Measurements from ENCODE around the gene VPS72.
A peak's percentile ranks its signal among the peaks of the same experiment; 100 is the strongest.

The VPS72 gene

GRCh38 chr1:151144474-151145303 is 45.3 kb downstream of the VPS72 start:
- Mint-ChIP-seq H3K4me1 (ENCODE audit: low read depth) (peaks cover 11% of the 10 kb centered on the region), H3K36me3 (ENCODE audit: low read depth) (peaks cover 2% of the 10 kb centered on the region), H3K4me3 (no peak overlapping the region), H3K27ac (no peak overlapping the region), H3K9me3 (no peaks in the 10 kb centered on the region), H3K27me3 (ENCODE audit: low read depth) (peaks cover 20% of the 10 kb centered on the region)

- H3K4me1 Mint-ChIP-seq (ENCODE audit: low read depth): peaks cover 11% of the 10 kb centered on the region
- no peak overlapping the region for H3K27ac Mint-ChIP-seq
- peaks cover 20% of the 10 kb centered on the region for H3K27me3 Mint-ChIP-seq (ENCODE audit: low read depth)
- no peak overlapping the region for H3K4me3 Mint-ChIP-seq
- H3K9me3 Mint-ChIP-seq: no peaks in the 10 kb centered on the region
- H3K36me3 Mint-ChIP-seq (ENCODE audit: low read depth): peaks cover 2% of the 10 kb centered on the region
Measured at GRCh38 chr1:151143986-151144385, 46.0 kb downstream of the VPS72 start.

DNA sequence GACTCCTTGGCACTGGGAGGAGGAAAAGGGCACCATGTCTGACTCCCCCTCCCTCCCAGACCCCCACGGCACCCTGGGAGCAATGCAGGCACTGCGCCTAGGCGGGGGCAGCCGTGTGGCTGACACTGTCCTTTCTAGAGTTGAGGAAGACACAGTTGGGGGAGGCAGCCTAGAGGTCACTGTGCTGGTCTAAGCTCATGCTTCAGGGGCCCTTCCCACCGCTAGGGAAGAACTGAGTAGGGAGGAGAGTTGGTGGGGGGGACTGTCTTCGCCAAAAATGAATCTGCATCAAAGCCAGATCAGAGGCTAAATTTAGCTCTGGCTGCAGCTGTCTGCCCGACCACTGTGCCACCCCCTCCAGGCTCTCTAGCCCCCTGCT is 47.0 kb downstream of the VPS72 start:
- Mint-ChIP-seq H3K4me1 (ENCODE audit: low read depth) (peaks cover 11% of the 10 kb centered on the region), H3K27ac (no peak overlapping the region), H3K27me3 (ENCODE audit: low read depth) (peaks cover 15% of the 10 kb centered on the region), H3K4me3 (no peak overlapping the region), H3K36me3 (ENCODE audit: low read depth) (peaks cover 2% of the 10 kb centered on the region), H3K9me3 (no peaks in the 10 kb centered on the region)

- H3K4me1 Mint-ChIP-seq (ENCODE audit: low read depth): peaks cover 11% of the 10 kb centered on the region
- H3K4me3 Mint-ChIP-seq: no peak overlapping the region
- no peak overlapping the region for H3K27ac Mint-ChIP-seq
- no peaks in the 10 kb centered on the region for H3K9me3 Mint-ChIP-seq
- H3K36me3 Mint-ChIP-seq (ENCODE audit: low read depth): no peaks in the 10 kb centered on the region
- peaks cover 15% of the 10 kb centered on the region for H3K27me3 Mint-ChIP-seq (ENCODE audit: low read depth)
Measured at GRCh38 chr1:151142411-151143056, 47.5 kb downstream of the VPS72 start.

GRCh38 chr1:151137789-151138188 is 52.2 kb downstream of the VPS72 start:
- no peaks in the 10 kb centered on the region for H3K27me3 Mint-ChIP-seq (ENCODE audit: low read depth)
- H3K4me3 Mint-ChIP-seq: no peak overlapping the region
- no peak overlapping the region for H3K27ac Mint-ChIP-seq
- H3K4me1 Mint-ChIP-seq (ENCODE audit: low read depth): peaks cover 2% of the 10 kb centered on the region
- H3K36me3 Mint-ChIP-seq (ENCODE audit: low read depth): no peaks in the 10 kb centered on the region
- no peaks in the 10 kb centered on the region for H3K9me3 Mint-ChIP-seq

DNA sequence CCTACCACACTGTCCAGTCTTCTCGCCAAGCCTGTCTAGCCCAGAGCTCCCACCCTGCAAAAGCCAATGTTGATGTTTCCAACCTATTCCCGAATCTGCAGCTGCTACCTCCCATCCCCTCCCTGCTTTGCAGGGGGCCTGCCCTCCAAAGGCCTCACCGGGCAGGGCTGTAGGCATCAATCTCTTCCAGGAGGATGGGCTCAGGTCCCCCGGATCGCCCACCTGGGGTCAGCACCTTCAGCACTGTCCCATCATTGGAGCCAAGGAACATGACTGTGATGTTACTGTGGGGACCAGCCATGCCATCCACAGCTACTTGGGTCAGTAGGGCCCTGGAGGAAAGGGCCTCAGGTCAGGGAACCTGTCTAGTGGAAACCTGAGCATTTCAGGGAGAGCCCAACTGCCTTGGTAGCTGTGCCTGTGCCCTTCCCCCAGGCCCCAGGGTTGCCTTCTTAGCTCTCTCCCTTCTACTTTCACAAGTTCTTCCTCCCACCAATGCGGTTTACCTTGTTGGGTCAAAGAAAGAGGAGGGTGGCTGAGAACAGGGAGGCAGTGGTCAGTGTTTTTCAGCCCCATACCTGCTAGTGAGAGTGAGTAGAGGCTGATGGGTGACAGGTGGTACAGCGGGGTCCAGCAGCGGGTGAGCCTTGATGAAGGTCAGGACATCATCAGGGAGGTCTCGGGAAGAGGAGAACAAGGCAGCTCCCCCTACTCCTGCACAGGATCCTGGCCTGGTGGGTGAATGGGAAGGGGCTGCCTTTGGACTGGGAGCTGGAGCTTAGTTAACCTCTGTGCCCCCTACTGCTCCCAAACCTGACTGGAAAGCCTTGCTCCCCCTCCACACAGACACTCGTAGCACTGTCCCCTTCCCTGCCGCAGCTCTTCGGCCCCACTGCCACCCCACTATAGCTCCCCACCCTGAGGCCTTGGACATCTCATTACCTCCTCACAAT is 54.3 kb downstream of the VPS72 start:
- no peak overlapping the region for H3K4me3 Mint-ChIP-seq
- H3K27me3 Mint-ChIP-seq (ENCODE audit: low read depth): peaks cover 8% of the 10 kb centered on the region
- no peaks in the 10 kb centered on the region for H3K9me3 Mint-ChIP-seq
- no peaks in the 10 kb centered on the region for H3K36me3 Mint-ChIP-seq (ENCODE audit: low read depth)
- no peak overlapping the region for H3K27ac Mint-ChIP-seq
- H3K4me1 Mint-ChIP-seq (ENCODE audit: low read depth): peaks cover 5% of the 10 kb centered on the region

GRCh38 chr1:151134991-151135390 is 55.0 kb downstream of the VPS72 start:
- no peaks in the 10 kb centered on the region for H3K9me3 Mint-ChIP-seq
- H3K36me3 Mint-ChIP-seq (ENCODE audit: low read depth): no peaks in the 10 kb centered on the region
- H3K27ac Mint-ChIP-seq: no peak overlapping the region
- no peak overlapping the region for H3K4me3 Mint-ChIP-seq
- peaks cover 7% of the 10 kb centered on the region for H3K4me1 Mint-ChIP-seq (ENCODE audit: low read depth)
- H3K27me3 Mint-ChIP-seq (ENCODE audit: low read depth): peaks cover 12% of the 10 kb centered on the region

GRCh38 chr1:151134396-151134795 is 55.6 kb downstream of the VPS72 start:
- Mint-ChIP-seq H3K4me1 (ENCODE audit: low read depth) (peaks cover 7% of the 10 kb centered on the region), H3K27me3 (ENCODE audit: low read depth) (peaks cover 12% of the 10 kb centered on the region), H3K36me3 (ENCODE audit: low read depth) (no peaks in the 10 kb centered on the region), H3K27ac (no peak overlapping the region), H3K9me3 (no peaks in the 10 kb centered on the region), H3K4me3 (no peak overlapping the region)

DNA sequence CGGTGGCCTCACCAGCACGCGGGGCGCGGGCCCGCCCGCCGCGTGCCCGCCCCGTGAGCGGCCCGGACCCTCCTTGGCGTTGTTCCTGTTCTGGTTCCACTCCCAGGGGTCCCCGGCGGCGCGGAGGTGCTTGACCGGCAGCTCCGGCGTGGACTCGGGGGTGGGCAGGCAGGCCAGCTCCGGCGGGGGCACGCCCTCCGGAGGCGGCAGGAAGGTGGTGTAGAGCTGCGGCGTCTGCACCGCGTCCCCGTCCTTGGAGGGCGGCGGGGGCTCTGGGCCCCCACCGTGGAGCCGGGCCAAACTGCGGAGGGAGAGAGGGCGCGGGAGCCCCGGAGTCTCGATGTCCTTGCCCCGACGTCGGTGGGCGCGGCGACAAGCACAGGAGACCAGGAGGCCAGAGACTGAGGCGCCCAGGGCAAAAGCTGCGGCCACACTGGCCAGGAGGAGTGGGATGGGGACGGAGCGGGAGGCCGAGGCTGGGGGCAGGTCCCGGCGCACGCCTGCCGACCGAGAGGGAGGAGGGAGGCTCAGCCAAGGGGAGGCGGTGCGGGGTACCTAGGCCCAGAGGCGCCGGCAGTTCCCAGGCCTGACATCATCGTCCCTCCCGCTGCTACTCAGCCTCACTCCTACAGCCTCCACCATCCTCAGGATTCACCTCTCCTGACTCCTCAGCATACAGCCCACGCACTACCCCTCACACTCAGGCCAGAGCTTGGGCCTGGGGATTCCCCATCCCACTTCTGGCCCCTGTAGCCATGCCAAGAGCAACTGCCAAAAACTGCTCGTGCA is 56.8 kb downstream of the VPS72 start:
- Mint-ChIP-seq H3K36me3 (ENCODE audit: low read depth) (no peaks in the 10 kb centered on the region), H3K4me1 (ENCODE audit: low read depth) (peaks cover 7% of the 10 kb centered on the region), H3K4me3 (no peak overlapping the region), H3K27me3 (ENCODE audit: low read depth) (peaks cover 12% of the 10 kb centered on the region), H3K9me3 (no peaks in the 10 kb centered on the region), H3K27ac (no peak overlapping the region)

DNA sequence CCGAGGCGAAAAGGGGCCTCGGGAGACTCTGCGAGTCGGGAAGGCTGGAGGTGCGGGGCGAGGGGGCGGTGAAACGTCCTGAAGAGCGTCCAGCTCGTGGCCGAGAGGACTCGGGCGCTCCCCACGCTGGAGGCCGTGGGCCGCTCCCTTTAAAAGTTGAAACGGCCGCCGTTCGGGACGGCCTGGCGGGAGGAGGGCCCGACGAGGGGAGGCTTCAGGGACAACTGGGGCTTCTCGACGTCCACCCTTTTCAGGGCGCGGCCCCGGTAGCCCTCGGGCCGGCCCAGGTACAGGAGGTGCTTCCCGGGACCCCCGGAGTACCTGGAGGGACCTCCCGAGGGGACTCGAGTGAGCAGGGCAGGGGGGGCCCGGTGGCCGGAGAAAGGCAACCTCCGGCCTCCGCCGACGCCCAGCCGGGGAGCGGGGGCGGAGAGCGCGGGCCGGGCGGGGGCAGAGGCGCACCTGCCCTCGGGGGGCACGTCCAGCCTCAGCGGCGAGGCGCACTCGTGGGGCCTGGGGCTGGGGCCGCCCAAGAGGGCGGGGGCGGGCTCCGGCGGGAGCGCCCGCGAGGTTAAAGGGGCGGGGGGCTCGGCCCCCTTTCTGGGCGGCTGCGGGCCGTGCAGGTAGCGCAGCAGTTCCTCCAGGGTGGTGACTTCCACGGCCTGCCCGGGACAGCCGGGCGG is 57.5 kb downstream of the VPS72 start:
- peaks cover 7% of the 10 kb centered on the region for H3K4me1 Mint-ChIP-seq (ENCODE audit: low read depth)
- no peak overlapping the region for H3K4me3 Mint-ChIP-seq
- no peak overlapping the region for H3K27ac Mint-ChIP-seq
- H3K9me3 Mint-ChIP-seq: no peaks in the 10 kb centered on the region
- peaks cover 12% of the 10 kb centered on the region for H3K27me3 Mint-ChIP-seq (ENCODE audit: low read depth)
- no peaks in the 10 kb centered on the region for H3K36me3 Mint-ChIP-seq (ENCODE audit: low read depth)

GRCh38 chr1:151131701-151132334 is 58.2 kb downstream of the VPS72 start:
- Mint-ChIP-seq H3K36me3 (ENCODE audit: low read depth) (no peaks in the 10 kb centered on the region), H3K27me3 (ENCODE audit: low read depth) (peaks cover 12% of the 10 kb centered on the region), H3K4me1 (ENCODE audit: low read depth) (peaks cover 7% of the 10 kb centered on the region), H3K27ac (peak overlapping the region; percentile 69), H3K4me3 (peak overlapping the region; percentile 51), H3K9me3 (no peaks in the 10 kb centered on the region)

DNA sequence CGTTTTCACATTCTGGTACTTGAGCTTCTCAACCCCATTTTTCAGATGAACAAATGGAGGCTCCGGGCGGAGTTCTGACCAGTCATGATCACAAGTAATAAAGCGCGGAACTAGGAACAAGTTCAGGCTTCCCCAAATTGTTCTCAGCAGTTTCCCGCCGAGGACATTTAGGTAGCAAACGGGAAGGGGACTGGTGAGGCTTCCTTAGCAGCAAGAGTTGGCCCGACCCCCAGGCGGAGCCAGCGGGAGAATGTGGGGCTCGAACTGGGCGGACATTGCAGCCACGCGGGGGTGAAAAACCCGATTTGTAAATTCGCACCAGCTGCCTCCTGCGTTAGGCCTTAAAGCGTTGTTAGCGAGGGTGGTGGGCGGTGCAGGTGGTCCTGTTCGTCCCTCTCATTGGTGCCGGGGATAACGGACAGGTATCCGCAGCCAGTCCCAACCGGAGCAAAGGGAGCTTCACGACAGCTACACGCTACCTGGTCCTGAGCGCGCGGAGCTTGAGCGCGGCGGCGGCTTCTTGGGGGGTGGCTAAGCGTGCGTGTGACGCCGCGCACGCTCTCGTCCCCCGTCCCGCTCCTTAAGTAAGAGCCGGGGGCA is 58.9 kb downstream of the VPS72 start:
- peak overlapping the region; percentile 51 for H3K4me3 Mint-ChIP-seq
- H3K27me3 Mint-ChIP-seq (ENCODE audit: low read depth): peaks cover 12% of the 10 kb centered on the region
- peaks cover 7% of the 10 kb centered on the region for H3K4me1 Mint-ChIP-seq (ENCODE audit: low read depth)
- no peaks in the 10 kb centered on the region for H3K36me3 Mint-ChIP-seq (ENCODE audit: low read depth)
- H3K9me3 Mint-ChIP-seq: no peaks in the 10 kb centered on the region
- peak overlapping the region; percentile 69 for H3K27ac Mint-ChIP-seq

GRCh38 chr1:151128800-151129199 is 61.2 kb downstream of the VPS72 start:
- no peaks in the 10 kb centered on the region for H3K9me3 Mint-ChIP-seq

More at GRCh38 chr1:151128800-151129199, 61.2 kb downstream of the VPS72 start:
- no peak overlapping the region for H3K27ac Mint-ChIP-seq
- H3K27me3 Mint-ChIP-seq (ENCODE audit: low read depth): peaks cover 12% of the 10 kb centered on the region
- H3K36me3 Mint-ChIP-seq (ENCODE audit: low read depth): no peaks in the 10 kb centered on the region
- peaks cover 5% of the 10 kb centered on the region for H3K4me1 Mint-ChIP-seq (ENCODE audit: low read depth)
- no peak overlapping the region for H3K4me3 Mint-ChIP-seq

Measured in T-helper 1 cell treated with Interleukin-12 subunit alpha and Interleukin-12 subunit beta and Interleukin-4 antibody, amounts not matched to agents 30 μg/mL and 1 μg/mL, for 36 hours (primary cell).